GM18511 (cell line): ENCODE data around the gene ANKRD34A.

Source experiments
- ATAC-seq: cut with Tn5 transposase; IDR thresholded peaks from one replicate; pipeline ENCODE4 v1.9.1; 2021; ENCODE audit warnings: mild to moderate bottlenecking, moderate library complexity; ENCODE audit not compliant: unreplicated experiment

The ANKRD34A gene

GRCh38 chr1:145991735-145992412 lies 27.5 kb upstream of the ANKRD34A start:
- no peak for ATAC-seq

- ATAC-seq = no peak
These were observed 26.0 kb upstream of the ANKRD34A start for GRCh38 chr1:145990249-145990855.

GRCh38 chr1:145988773-145989172 lies 24.4 kb upstream of the ANKRD34A start:
- no peak for ATAC-seq

- no peak for ATAC-seq
These were observed 23.6 kb upstream of the ANKRD34A start for GRCh38 chr1:145987926-145988325.

- no peak for ATAC-seq
These were observed 22.2 kb upstream of the ANKRD34A start for GRCh38 chr1:145986551-145986950.

- ATAC-seq = no peak
These were observed 21.4 kb upstream of the ANKRD34A start for GRCh38 chr1:145985502-145986439.

- ATAC-seq = no peak
These were observed 20.7 kb upstream of the ANKRD34A start for GRCh38 chr1:145985129-145985501.

- no peak for ATAC-seq
These were observed 19.8 kb upstream of the ANKRD34A start for GRCh38 chr1:145983960-145984830.

- no peak for ATAC-seq
These were observed 18.9 kb upstream of the ANKRD34A start for GRCh38 chr1:145983206-145983675.

GRCh38 chr1:145982010-145982723 lies 17.8 kb upstream of the ANKRD34A start:
- ATAC-seq = no peak

- ATAC-seq = no peak
These were observed 16.2 kb upstream of the ANKRD34A start for GRCh38 chr1:145980457-145980994.

GRCh38 chr1:145979746-145980456 lies 15.5 kb upstream of the ANKRD34A start:
- peak; percentile 35 for ATAC-seq

GRCh38 chr1:145978854-145979745 lies 14.7 kb upstream of the ANKRD34A start:
- ATAC-seq = peak; percentile 92

- no peak for ATAC-seq
These were observed 14.1 kb upstream of the ANKRD34A start for GRCh38 chr1:145978471-145978853.

- ATAC-seq = no peak
These were observed 13.4 kb upstream of the ANKRD34A start for GRCh38 chr1:145977486-145978470.

- no peak for ATAC-seq
These were observed 12.6 kb upstream of the ANKRD34A start for GRCh38 chr1:145977016-145977415.

- ATAC-seq = no peak
These were observed 10.8 kb upstream of the ANKRD34A start for GRCh38 chr1:145975216-145975615.
